Cortex of kidney (tissue), 1 donor: ENCODE measurements around the gene PLPPR1.
"Not testable (repeated sequence)": the region's sequence is repeated elsewhere in the genome, so short reads cannot be mapped to it uniquely, and the experiment has no call there.

Experiments used
- DNase-seq: peaks from one replicate; lab custom pipeline; 2025; lab: John Stamatoyannopoulos, UW

Gene PLPPR1

DNA sequence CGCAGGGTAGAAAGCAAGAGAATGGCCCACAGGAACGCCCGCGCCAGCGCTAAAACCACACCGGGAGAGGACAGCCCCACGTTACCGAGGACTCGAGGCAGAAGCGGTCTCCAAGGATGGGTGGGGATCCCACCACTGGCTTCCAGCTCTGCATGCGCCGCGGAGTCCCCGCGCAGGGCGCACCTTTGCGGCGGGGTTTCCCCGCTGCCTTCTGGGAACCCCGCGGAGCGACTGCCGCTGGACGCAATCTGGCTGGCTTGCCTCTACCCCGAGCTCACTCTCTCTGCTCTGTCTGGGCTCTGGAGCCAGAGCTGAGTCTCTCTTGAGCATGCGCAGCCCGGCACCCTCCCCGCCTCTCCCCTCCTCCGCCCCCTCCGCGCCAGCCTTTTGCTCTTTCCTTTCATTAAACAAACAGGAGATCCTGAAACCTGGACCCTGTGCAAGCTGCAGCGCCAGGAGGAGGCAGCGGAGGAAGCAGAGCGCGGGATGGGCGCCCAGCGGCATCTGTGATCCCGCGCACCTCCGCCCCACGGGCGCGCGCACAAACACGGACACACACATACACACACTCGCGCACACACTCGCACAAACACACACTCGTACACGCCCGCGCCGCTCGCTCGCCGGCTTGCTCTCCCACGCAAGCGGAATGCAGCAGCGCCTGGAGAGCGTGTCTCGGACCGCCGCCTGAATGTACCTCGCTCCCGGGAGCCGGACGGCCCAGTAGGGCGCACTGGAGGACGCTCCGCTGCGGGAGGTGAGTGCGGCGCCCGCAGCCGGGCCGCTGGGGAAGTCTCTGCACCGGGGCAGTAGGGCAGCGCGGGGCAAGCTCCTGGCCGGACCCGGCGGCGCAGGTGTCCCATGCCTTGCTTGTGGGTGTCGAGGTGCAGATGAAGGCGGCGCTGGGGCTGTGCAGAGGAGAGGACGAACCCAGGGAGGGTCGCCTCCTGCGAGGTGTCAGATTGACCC, at the start of gene PLPPR1:
PLPPR1 (plus strand) TSS at position 382 of the 969 bp plus-strand sequence.
- no peak for DNase-seq

- no peak for DNase-seq
Measured at GRCh38 chr9:100989731-100990130, 38.8 kb upstream of the PLPPR1 start.

DNA sequence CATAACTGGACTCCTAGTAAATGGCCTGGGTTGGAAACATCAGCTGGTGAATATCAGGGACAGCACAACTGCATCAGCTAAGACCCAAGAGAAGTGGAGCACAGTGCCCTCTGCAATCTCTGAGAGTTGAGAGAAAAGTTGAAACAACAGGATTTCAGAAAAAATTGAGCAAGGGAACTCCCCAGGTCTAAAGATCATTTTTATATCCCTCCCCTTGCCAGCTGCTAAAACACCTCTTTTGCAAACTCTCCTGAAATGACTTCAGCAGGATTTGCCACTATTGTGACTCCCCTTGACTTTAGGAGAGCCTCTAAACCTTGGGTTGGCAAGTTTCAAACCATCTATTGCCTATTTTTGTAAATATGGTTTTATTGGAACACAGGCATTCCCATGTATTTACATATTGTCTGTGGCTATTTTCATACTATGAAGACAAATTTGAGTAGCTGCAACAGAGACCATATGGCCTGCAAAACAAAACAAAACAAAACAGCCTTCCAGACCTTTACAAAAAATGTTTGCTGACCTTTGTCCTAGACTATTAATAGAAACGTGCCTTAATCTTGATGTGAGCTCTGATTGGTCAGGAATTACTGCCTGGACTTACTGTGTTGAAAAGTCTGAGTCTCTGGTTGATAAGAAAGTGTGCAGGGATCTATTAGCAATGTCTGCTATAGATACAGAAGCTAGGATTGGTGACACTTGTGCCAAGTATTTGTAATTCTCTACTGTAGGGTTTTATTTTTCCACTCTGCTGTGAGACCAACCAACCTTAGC, 37.7 kb upstream of the PLPPR1 start:
- no peak for DNase-seq

GRCh38 chr9:100992632-100993031, 35.9 kb upstream of the PLPPR1 start:
- DNase-seq: no peak

GRCh38 chr9:100999906-101000544, 28.5 kb upstream of the PLPPR1 start:
- no peak for DNase-seq

DNA sequence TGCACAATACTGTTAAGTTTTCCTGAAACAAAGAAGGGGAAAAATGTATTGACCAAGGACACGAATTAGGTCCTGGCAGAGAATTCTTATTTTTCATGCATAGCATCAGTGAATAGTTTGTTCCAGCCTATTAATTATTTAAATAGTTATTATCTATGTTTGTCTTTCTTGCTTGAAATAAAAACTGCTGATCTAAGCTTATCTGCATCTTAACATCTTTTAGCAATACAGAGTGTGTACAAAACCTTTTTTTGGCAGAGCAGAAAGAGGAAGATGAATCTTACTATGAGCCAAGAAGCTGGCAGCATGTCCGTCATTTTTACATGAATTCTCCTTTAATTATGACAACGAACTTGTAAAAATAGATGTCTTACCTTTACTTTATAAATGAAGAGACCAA, 23.3 kb upstream of the PLPPR1 start:
- DNase-seq: no peak

DNA sequence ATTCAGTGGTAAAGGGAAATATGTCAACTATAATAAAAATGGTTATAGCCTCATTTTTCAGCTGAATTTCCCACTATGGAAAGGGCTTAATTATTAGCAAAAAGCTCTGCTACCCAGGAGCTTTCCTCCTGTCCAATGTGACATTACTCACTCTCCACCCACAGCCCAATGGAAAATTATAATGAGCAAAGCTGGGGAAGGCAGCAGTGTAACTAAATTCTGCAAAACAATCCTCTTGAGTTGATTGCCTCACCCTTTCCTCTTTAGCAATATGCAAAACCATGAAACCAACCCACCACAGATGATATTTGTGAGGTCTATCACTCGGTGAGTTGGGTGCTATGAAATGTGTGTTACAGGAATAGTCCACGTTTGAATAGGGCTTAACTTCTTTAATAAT, 14.0 kb upstream of the PLPPR1 start:
- DNase-seq: no peak

DNA sequence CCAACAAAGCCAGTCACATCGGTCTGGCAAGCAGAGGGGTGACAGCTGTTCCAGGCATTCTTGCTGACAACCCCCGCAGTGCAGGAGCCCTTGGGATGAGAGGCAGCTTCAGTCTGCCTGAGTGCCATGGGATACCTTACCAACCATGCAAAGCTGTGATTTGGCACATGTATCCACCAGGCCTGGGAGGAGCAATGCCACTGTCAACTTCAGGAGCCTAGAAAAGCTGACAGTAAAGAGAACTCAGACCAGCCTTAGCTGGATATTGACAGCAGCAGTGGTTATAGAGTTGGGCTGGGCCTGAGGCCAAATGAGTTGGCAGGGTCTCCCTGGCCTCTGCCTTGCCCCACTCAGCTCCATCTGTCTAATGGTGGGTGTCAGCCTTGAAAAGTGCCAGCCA, 10.1 kb upstream of the PLPPR1 start:
- DNase-seq: no peak

GRCh38 chr9:101022704-101023103, 5.8 kb upstream of the PLPPR1 start:
- no peak for DNase-seq

GRCh38 chr9:101025940-101026339, 2.6 kb upstream of the PLPPR1 start:
- no peak for DNase-seq

- no peak for DNase-seq
Measured at GRCh38 chr9:101026824-101027223, 1.7 kb upstream of the PLPPR1 start.

- no peak for DNase-seq
Measured at GRCh38 chr9:101027236-101027635, 1.3 kb upstream of the PLPPR1 start.

DNA sequence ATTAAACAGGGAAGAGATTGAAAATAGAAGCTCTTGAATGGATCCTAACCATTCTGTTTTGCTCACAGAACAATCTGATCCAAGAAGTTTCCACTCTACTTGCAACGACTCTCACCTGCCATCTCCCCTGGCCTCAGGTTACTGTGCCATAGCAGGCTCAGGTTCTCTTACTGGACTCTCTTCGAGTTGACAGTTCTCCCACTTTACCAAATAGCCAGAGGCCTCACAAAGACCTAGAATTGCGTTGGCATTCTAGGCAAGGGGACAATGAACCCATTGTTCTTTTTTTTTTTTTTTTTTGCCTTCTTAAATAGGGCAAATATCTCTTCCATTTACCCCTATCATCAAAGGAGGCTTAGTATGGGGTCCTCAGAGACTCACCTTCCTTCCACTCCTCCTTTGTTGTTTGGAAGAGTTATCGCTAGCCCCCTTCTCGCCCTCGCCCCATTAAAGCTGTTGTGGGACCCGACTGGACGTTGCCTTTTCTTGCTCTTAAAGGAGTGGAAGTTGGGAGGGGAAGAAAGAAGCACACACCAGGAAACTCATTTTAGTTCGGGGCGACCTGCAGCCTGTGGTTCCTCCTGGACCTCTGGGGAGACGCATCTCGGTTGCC, 688 bp upstream of the PLPPR1 start:
- no peak for DNase-seq

DNA sequence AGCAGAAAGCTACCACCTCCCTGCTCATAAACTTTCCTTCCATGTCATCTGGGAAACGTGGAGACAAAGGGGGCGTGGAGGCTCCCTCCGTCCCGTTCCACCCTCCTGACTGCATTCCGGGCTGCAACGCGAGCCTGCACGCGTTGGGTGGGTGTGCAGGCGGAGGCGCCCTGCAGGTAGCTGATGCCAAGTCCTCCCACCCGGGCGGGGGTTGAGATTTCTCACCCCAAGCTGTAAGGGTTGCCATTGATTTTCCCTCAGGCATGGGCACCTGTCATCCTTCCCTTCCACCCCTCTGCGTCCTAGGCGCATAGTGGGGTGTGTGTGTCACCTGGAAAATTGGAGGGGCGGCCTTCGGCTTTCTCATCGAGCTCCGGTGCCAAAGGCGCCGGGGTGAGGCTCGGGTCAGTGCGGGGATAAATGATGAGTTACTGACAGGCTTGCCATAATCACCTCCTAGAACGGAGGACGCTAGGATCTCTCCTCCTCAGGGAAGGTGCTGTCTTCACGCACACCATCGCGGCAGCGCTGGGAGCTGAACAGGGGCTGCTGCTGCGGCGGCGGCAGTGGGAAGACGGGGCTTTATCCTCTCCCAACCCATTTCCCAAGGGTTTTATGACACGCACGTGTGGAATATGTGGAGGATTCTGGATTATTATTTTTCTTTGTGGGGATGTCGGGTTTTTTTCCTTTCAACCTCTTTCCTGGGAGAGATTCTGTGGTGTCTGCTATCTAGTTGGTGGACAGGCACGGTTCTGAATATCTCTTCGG, 973 bp downstream of the PLPPR1 start:
- DNase-seq: no peak

DNA sequence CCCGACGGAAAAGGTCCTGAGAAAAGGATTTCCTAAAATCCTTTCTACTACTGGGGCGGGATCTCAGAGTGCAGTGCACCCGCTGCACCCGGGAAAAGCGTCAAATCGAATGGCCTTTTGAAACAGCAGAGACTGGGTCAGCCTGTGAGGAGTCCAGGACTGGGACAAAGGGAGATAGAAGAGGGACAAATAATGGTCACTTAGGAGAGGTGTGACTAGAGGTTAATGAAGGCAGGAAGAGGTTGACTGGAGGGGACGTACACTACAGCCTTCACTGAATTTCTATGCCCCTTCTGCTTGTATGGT, 1.5 kb downstream of the PLPPR1 start:
- DNase-seq: no peak

GRCh38 chr9:101032426-101032825, 3.9 kb downstream of the PLPPR1 start:
- DNase-seq: no peak

- DNase-seq: no peak
Measured at GRCh38 chr9:101034222-101034621, 5.7 kb downstream of the PLPPR1 start.

GRCh38 chr9:101035098-101035497, 6.6 kb downstream of the PLPPR1 start:
- DNase-seq: no peak

- no peak for DNase-seq
Measured at GRCh38 chr9:101037430-101037829, 8.9 kb downstream of the PLPPR1 start.

GRCh38 chr9:101038488-101038887, 10.0 kb downstream of the PLPPR1 start:
- no peak for DNase-seq

- not testable (repeated sequence) for DNase-seq
Measured at GRCh38 chr9:101039581-101039980, 11.1 kb downstream of the PLPPR1 start.
